LNCAP (cell line): ENCODE measurements around the gene MAP4.

Experiments
- CTCF ChIP-seq: fragments of 450-650 bp; IDR thresholded peaks from 2 replicates; pipeline ENCODE4 v1.5.1; 2017; ENCODE audit warnings: mild to moderate bottlenecking

The MAP4 gene

GRCh38 chr3:47871389-47871788 lies 144.8 kb downstream of the MAP4 start:
- TF ChIP-seq CTCF = no peak

- TF ChIP-seq CTCF = no peak
Measured at GRCh38 chr3:47870702-47871260, 145.4 kb downstream of the MAP4 start.

GRCh38 chr3:47870156-47870555 lies 146.1 kb downstream of the MAP4 start:
- no peak for TF ChIP-seq CTCF

- TF ChIP-seq CTCF = no peak
Measured at GRCh38 chr3:47868306-47868705, 147.9 kb downstream of the MAP4 start.

GRCh38 chr3:47867451-47868044 lies 148.7 kb downstream of the MAP4 start:
- no peak for TF ChIP-seq CTCF

GRCh38 chr3:47865192-47865591 lies 151.0 kb downstream of the MAP4 start:
- TF ChIP-seq CTCF = no peak

GRCh38 chr3:47863391-47864128 lies 152.7 kb downstream of the MAP4 start:
- TF ChIP-seq CTCF = no peak
